Measurements from ENCODE around the gene BMP8A. TPM values are rescaled to one million over a fixed set of nuclear protein-coding genes. Genes with fewer than 3 reads are reported as not detected.

The BMP8A gene
- total and polyA plus RNA-seq, 10 of the 15 experiments (the other 5 are each of a cell fraction or from before 2014, with no cell fraction given): not detected

DNA sequence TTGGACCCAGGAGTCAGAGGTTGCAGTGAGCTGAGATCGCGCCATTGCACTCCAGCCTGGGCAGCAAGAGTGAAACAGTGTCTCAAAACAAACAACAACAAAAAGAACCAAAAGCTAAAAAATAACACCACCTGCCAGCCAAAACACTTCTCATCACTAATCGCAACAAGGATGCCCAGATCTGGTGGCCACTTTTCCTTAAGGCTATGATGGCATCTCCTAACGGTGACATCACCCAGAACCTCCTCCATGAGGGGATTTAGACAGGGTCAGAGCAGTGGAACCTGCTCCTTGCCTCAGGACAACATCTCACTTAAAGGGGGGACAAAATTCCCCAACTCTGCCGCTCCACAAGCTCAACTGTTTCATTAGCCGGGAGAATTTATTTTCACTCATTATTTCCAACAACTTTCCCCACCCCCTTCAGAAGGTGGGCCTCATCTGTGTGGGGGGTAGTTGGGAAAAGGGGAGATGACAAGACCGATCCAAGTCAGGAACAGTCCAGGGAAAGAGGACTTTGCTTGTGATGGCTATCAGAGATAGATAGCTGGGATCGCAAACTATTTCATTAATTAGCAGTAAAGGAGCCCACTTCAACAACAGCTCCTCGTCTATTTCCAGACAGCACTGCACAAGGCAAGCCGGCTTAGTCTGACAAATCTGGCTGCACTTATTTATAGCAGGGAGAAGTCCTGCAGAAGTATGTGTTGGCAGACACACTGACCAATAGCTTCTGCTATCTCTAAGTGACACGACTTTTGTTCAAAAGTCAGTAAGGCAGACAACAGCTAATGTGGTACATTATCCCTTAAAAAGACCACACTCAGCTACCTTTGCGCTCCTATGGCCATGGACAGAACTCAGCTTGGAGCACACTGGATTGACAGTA, 82.5 kb downstream of the BMP8A start:
- ChIA-PET SMC1A (ENCODE audit: uncharacterized antibody, unreplicated experiment) (interaction anchor here (0.7 to 4.2 kb wide), 7 partner anchors 10 to 382 kb away, joined by 3 to 19 read pairs (median 4); no protein-coding TSS in a partner anchor), CTCF (interaction anchor here (0.8 to 4.4 kb wide), 10 partner anchors 12 to 476 kb away, joined by 3 to 31 read pairs (median 4); no protein-coding TSS in a partner anchor), POLR2A (interaction anchor here (0.5 to 1.0 kb wide), 4 partner anchors 9 to 250 kb away, joined by 3 to 6 read pairs (median 4); no protein-coding TSS in a partner anchor), RAD21 (ENCODE audit: unreplicated experiment) (interaction anchor here (1.0 to 2.4 kb wide), 5 partner anchors 32 to 475 kb away, joined by 3 to 6 read pairs (median 3); no protein-coding TSS in a partner anchor)
- peaks cover 13 to 44% of the 10 kb centered on the region in 2 experiments for H3K36me3 ChIP-seq (ENCODE audit: control insufficient read depth in 2 of 2, insufficient read depth in 2 of 2, low read length in 1 of 2)
- no TSS peak for BruUV-seq (replicated peaks)
- H4K20me1 ChIP-seq (ENCODE audit: control insufficient read depth, insufficient read depth): peaks cover 8% of the 10 kb centered on the region
- peak overlapping the region; percentile 92; the same call in 1 of the 2 replicates for H3K9ac ChIP-seq (ENCODE audit: control insufficient read depth, insufficient read depth, low read length)
- ATAC-seq (peak; percentile 2; the same call in 2 of the 3 replicates), FAIRE-seq (no peak), DNase-seq (ENCODE audit: low read depth, low spot score) (no peak)
- no peaks in the 10 kb centered on the region for H3K27me3 ChIP-seq (replicated peaks in 1 of 2; ENCODE audit: control insufficient read depth in 2 of 2, insufficient read depth in 2 of 2, low read length in 1 of 2)
- H3K79me2 ChIP-seq (ENCODE audit: control insufficient read depth, insufficient read depth, low read length): peaks cover 63% of the 10 kb centered on the region
- WGBS (ENCODE audit: insufficient coverage, insufficient replicate concordance, low lambda C conversion rate, missing lambda C conversion rate): 42% methylated on average over 12 of the region's 12 CpGs
- peak overlapping the region; percentile 92 for H3K4me3 ChIP-seq
- no peak overlapping the region for H3K27ac ChIP-seq (ENCODE audit: control insufficient read depth, insufficient read depth)
- intact Hi-C loops (cut with micrococcal nuclease; ENCODE audit: unreplicated experiment): no loop called here
- no peaks in the 10 kb centered on the region for H3K9me3 ChIP-seq (replicated peaks; ENCODE audit: control insufficient read depth, insufficient read depth, low read length)
- H3K4me2 ChIP-seq (ENCODE audit: control insufficient read depth, insufficient read depth): peak overlapping the region; percentile 85
- peaks cover 8% of the 10 kb centered on the region; the same call in 1 of the 2 replicates for H3K4me1 ChIP-seq (ENCODE audit: control insufficient read depth, insufficient read depth, low read length)
- H2AFZ ChIP-seq (ENCODE audit: control insufficient read depth, low read depth, low read length): no peak overlapping the region
- in situ Hi-C loops (cut with MboI): no loop called here
- TF ChIP-seq MTA3 (IDR thresholded peaks at IDR 0.05; ENCODE audit: borderline replicate concordance, low read length) (no peak), RAD51 (IDR thresholded peaks at IDR 0.05) (no peak), STAT1 (conservative IDR thresholded peaks at IDR 0.05) (no peak), ZNF384 (IDR thresholded peaks at IDR 0.05; ENCODE audit: borderline replicate concordance, low read depth, low read length) (no peak), NBN (IDR thresholded peaks at IDR 0.05) (no peak), PML (IDR thresholded peaks at IDR 0.05; ENCODE audit: low read length) (no peak), FOXK2 (IDR thresholded peaks at IDR 0.05) (no peak), SMAD5 (IDR thresholded peaks at IDR 0.05; ENCODE audit: low read depth) (no peak), CBFB (IDR thresholded peaks at IDR 0.05; ENCODE audit: low read depth) (no peak), ASH2L (IDR thresholded peaks at IDR 0.05; ENCODE audit: borderline replicate concordance, low read depth) (no peak), MEF2A (IDR thresholded peaks at IDR 0.05; ENCODE audit: insufficient read depth, low read depth, low read length) (no peak)
- TF ChIP-seq, protein P1, sequence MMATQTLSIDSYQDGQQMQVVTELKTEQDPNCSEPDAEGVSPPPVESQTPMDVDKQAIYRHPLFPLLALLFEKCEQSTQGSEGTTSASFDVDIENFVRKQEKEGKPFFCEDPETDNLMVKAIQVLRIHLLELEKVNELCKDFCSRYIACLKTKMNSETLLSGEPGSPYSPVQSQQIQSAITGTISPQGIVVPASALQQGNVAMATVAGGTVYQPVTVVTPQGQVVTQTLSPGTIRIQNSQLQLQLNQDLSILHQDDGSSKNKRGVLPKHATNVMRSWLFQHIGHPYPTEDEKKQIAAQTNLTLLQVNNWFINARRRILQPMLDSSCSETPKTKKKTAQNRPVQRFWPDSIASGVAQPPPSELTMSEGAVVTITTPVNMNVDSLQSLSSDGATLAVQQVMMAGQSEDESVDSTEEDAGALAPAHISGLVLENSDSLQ (IDR thresholded peaks at IDR 0.05): no peak
- TF ChIP-seq, protein P2, sequence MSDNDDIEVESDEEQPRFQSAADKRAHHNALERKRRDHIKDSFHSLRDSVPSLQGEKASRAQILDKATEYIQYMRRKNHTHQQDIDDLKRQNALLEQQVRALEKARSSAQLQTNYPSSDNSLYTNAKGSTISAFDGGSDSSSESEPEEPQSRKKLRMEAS (IDR thresholded peaks at IDR 0.05; ENCODE audit: low read depth, low read length): no peak
- TF ChIP-seq, protein P3, sequence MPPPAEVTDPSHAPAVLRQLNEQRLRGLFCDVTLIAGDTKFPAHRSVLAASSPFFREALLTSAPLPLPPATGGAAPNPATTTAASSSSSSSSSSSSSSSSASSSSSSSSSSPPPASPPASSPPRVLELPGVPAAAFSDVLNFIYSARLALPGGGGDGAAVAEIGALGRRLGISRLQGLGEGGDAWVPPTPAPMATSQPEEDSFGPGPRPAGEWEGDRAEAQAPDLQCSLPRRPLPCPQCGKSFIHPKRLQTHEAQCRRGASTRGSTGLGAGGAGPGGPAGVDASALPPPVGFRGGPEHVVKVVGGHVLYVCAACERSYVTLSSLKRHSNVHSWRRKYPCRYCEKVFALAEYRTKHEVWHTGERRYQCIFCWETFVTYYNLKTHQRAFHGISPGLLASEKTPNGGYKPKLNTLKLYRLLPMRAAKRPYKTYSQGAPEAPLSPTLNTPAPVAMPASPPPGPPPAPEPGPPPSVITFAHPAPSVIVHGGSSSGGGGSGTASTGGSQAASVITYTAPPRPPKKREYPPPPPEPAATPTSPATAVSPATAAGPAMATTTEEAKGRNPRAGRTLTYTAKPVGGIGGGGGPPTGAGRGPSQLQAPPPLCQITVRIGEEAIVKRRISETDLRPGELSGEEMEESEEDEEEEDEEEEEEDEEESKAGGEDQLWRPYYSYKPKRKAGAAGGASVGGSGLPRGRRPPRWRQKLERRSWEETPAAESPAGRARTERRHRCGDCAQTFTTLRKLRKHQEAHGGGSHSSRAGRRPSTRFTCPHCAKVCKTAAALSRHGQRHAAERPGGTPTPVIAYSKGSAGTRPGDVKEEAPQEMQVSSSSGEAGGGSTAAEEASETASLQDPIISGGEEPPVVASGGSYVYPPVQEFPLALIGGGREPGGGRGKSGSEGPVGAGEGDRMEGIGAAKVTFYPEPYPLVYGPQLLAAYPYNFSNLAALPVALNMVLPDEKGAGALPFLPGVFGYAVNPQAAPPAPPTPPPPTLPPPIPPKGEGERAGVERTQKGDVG (CRISPR knock-in tag; IDR thresholded peaks at IDR 0.05): no peak
- TF ChIP-seq, protein P4, sequence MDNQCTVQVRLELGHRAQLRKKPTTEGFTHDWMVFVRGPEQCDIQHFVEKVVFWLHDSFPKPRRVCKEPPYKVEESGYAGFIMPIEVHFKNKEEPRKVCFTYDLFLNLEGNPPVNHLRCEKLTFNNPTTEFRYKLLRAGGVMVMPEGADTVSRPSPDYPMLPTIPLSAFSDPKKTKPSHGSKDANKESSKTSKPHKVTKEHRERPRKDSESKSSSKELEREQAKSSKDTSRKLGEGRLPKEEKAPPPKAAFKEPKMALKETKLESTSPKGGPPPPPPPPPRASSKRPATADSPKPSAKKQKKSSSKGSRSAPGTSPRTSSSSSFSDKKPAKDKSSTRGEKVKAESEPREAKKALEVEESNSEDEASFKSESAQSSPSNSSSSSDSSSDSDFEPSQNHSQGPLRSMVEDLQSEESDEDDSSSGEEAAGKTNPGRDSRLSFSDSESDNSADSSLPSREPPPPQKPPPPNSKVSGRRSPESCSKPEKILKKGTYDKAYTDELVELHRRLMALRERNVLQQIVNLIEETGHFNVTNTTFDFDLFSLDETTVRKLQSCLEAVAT (IDR thresholded peaks at IDR 0.05): no peak
- TF ChIP-seq, protein P5, sequence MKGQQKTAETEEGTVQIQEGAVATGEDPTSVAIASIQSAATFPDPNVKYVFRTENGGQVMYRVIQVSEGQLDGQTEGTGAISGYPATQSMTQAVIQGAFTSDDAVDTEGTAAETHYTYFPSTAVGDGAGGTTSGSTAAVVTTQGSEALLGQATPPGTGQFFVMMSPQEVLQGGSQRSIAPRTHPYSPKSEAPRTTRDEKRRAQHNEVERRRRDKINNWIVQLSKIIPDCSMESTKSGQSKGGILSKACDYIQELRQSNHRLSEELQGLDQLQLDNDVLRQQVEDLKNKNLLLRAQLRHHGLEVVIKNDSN (IDR thresholded peaks at IDR 0.05; ENCODE audit: borderline replicate concordance, extremely low read length, insufficient read depth, low read depth, low read length): no peak

All from GM12878 (cell line).